Neural progenitor cell (in vitro differentiated cells): Measurements from ENCODE around the gene SFXN5. TPM values are rescaled to one million over a fixed set of nuclear protein-coding genes. Genes with fewer than 3 reads are reported as not detected.

ENCODE experiments used
- DNase-seq: peaks from one replicate; pipeline ENCODE4 v3.0.0-alpha.2; 2016; ENCODE audit warnings: low spot score
- H2AFZ ChIP-seq: fragments of 200-600 bp; sonication (generic); replicated peaks from 2 replicates; pipeline ENCODE4 v1.6.1; 2016; ENCODE audit warnings: antibody characterized with exemption
- H3F3A ChIP-seq: fragments of 200-600 bp; sonication (generic); 2 replicates; pipeline ENCODE4 v1.6.1; 2016; ENCODE audit warnings: antibody characterized with exemption, low read depth
- H3K27ac ChIP-seq: fragments of 200-600 bp; sonication (generic); 2 replicates; pipeline ENCODE4 v1.5.1; 2016; ENCODE audit warnings: mild to moderate bottlenecking
- H3K27me3 ChIP-seq: fragments of 200-600 bp; sonication (generic); 2 replicates; pipeline ENCODE4 v1.6.1; 2016; ENCODE audit warnings: mild to moderate bottlenecking, moderate library complexity
- H3K36me3 ChIP-seq: fragments of 200-600 bp; sonication (generic); 2 replicates; pipeline ENCODE4 v1.5.1; 2016
- H3K4me1 ChIP-seq: fragments of 200-600 bp; sonication (generic); 2 replicates; pipeline ENCODE4 v1.6.1; 2016; ENCODE audit warnings: mixed run types
- H3K4me2 ChIP-seq: fragments of 200-600 bp; sonication (generic); 2 replicates; pipeline ENCODE4 v1.6.1; 2016
- H3K4me3 ChIP-seq: fragments of 200-600 bp; sonication (generic); 2 replicates; pipeline ENCODE4 v1.5.1; 2016
- H3K79me2 ChIP-seq: fragments of 200-600 bp; sonication (generic); 2 replicates; pipeline ENCODE4 v1.6.1; 2016; ENCODE audit warnings: low read depth
- H3K9ac ChIP-seq: fragments of 200-600 bp; sonication (generic); 2 replicates; pipeline ENCODE4 v1.6.1; 2016
- H3K9me3 ChIP-seq: fragments of 200-600 bp; sonication (generic); 2 replicates; pipeline ENCODE4 v1.5.1; 2016; ENCODE audit warnings: low read depth
- H4K20me1 ChIP-seq: fragments of 200-600 bp; sonication (generic); 2 replicates; pipeline ENCODE4 v1.6.1; 2016; ENCODE audit warnings: low read depth
- H3K27ac Mint-ChIP-seq: 3 replicates; pipeline ENCODE4 v1.8.0; 2021; ENCODE audit warnings: mixed read lengths
- H3K27me3 Mint-ChIP-seq: 2 replicates; pipeline ENCODE4 v1.8.0; 2022; ENCODE audit warnings: low read depth, mild to moderate bottlenecking, inconsistent platforms, moderate library complexity, mixed read lengths; ENCODE audit not compliant: insufficient read depth
- H3K36me3 Mint-ChIP-seq: 3 replicates; pipeline ENCODE4 v1.8.0; 2021; ENCODE audit warnings: mixed read lengths
- H3K4me1 Mint-ChIP-seq: 3 replicates; pipeline ENCODE4 v1.8.0; 2021; ENCODE audit warnings: mixed read lengths
- H3K4me3 Mint-ChIP-seq: 3 replicates; pipeline ENCODE4 v1.8.0; 2021; ENCODE audit warnings: mild to moderate bottlenecking, moderate library complexity, mixed read lengths
- H3K9me3 Mint-ChIP-seq: 3 replicates; pipeline ENCODE4 v1.8.0; 2020; ENCODE audit warnings: mixed read lengths
- EZH2 ChIP-seq: fragments of 200-600 bp; sonication (generic); IDR thresholded peaks from 2 replicates; pipeline ENCODE4 v1.6.1; 2017; ENCODE audit warnings: antibody characterized with exemption, mild to moderate bottlenecking, moderate library complexity
- EZH2phosphoT487 ChIP-seq: fragments of 200-600 bp; sonication (generic); IDR thresholded peaks from 2 replicates; pipeline ENCODE4 v1.6.1; 2017; ENCODE audit warnings: antibody characterized with exemption
- total RNA-seq: library from RNA; depleted of rRNA; stranded (reverse); fragments of >200 nt; gene quantifications from 2 replicates; pipeline ENCODE4 v1.2.3, GENCODE V29; 2015; ENCODE audit warnings: low replicate concordance
- TF ChIP-seq, protein P1 (sequence below): fragments of 200-600 bp; sonication (generic); IDR thresholded peaks from 2 replicates; pipeline ENCODE4 v1.5.1; 2017; ENCODE audit warnings: antibody characterized with exemption, mild to moderate bottlenecking

Gene SFXN5
- total RNA-seq, 1 donor from 2014 or later, result 3.4 TPM

DNA sequence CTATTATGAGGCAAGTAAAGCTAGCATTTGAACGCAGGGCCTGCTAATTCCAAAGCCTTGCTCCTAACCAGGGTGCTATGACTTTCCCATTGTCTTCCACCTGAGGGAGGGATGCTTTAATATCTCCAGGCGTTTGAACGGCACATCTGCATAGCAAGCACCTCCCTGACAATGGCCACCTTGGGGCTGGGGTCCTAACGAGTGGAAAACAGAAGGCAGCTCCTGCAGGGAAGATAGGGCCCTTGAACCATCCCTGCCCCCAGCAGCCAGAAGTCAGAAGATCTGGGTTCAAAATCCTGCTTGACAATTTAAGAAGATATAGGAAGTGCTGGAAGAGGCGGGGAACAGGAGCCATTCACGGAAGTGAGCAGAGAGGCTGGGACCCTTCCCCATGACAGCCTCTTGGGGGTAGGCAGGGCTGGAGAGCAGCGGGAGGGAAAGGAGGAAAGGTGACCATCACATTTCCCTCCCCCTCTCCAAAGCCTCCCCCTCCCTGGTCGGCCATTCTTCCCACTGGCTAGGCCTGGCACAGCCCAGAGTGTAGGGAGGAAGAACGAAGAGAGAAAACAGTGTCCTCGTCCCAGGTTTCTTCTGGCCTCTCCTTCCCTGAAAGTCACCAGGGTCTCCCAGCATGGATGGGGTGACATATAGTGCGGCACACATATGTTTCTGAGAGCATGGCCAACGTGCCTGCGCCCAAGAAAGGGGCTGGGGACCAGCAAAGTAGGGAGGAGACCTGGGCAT is 80.6 kb downstream of the SFXN5 start:
- H2AFZ ChIP-seq, result no peak overlapping the region
- Mint-ChIP-seq H3K27ac (no peak overlapping the region), H3K4me3 (no peak overlapping the region), H3K4me1 (peaks cover 21% of the 10 kb centered on the region), H3K9me3 (no peaks in the 10 kb centered on the region), H3K27me3 (peaks cover 10% of the 10 kb centered on the region), H3K36me3 (no peaks in the 10 kb centered on the region)
- peaks cover 29% of the 10 kb centered on the region for H4K20me1 ChIP-seq
- peaks cover 14% of the 10 kb centered on the region for H3K4me1 ChIP-seq
- no peak overlapping the region for H3K4me3 ChIP-seq
- H3K27ac ChIP-seq, result no peak overlapping the region
- no peak for DNase-seq
- H3K27me3 ChIP-seq, result peaks cover 20% of the 10 kb centered on the region
- TF ChIP-seq, protein P1, sequence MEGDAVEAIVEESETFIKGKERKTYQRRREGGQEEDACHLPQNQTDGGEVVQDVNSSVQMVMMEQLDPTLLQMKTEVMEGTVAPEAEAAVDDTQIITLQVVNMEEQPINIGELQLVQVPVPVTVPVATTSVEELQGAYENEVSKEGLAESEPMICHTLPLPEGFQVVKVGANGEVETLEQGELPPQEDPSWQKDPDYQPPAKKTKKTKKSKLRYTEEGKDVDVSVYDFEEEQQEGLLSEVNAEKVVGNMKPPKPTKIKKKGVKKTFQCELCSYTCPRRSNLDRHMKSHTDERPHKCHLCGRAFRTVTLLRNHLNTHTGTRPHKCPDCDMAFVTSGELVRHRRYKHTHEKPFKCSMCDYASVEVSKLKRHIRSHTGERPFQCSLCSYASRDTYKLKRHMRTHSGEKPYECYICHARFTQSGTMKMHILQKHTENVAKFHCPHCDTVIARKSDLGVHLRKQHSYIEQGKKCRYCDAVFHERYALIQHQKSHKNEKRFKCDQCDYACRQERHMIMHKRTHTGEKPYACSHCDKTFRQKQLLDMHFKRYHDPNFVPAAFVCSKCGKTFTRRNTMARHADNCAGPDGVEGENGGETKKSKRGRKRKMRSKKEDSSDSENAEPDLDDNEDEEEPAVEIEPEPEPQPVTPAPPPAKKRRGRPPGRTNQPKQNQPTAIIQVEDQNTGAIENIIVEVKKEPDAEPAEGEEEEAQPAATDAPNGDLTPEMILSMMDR, result no peak
- TF ChIP-seq EZH2 (no peak), EZH2phosphoT487 (no peak)
- H3K36me3 ChIP-seq, result no peaks in the 10 kb centered on the region
- H3K4me2 ChIP-seq, result no peak overlapping the region
- no peak overlapping the region for H3K9ac ChIP-seq
- no peaks in the 10 kb centered on the region for H3K9me3 ChIP-seq
- peaks cover 12% of the 10 kb centered on the region for H3F3A ChIP-seq
- H3K79me2 ChIP-seq, result no peaks in the 10 kb centered on the region

DNA sequence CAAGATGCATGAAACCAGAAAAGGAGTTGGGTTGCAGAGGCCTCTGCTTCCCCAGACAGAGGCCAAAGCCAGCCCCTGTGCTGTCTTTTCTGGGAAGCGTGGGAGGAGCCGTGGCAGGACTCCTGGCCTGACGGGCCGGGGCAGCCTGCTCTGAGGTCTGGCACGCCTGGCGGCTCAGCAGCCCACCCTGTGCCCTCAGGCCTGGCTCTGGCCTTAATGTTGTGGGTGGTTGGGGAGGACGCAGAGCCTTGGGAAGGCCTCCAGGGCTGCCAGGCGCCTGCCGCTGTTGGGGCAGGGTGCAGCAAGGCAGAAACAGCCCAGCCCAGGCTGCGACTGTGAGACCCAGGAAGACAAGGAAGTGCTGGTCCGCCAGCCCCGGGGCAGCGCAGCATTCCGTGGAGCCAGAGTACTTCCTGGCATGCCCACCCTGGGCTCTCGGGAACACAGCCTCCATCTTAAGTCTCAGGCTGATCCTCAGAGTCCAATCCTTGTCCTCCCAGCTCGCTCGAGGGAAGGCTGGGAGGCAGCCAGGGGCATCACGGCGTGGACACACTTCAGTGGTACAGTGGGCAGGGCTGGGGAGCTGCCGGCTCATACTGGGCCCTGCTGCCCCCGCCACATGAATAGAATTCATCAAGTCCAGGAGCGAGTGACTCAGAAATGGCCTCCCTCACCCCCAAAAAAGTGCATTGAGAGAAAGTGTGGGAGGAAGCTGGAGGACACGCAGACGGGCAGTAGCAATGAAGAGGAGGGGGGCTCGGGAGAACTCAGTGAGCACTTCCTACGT is 81.5 kb downstream of the SFXN5 start:
- H3K27ac ChIP-seq, result no peak overlapping the region
- no peak overlapping the region for H3K4me3 ChIP-seq
- peaks cover 17% of the 10 kb centered on the region for H3K27me3 ChIP-seq
- H3K4me2 ChIP-seq, result no peak overlapping the region
- H3F3A ChIP-seq, result peaks cover 3% of the 10 kb centered on the region
- no peaks in the 10 kb centered on the region for H3K36me3 ChIP-seq
- Mint-ChIP-seq H3K27me3 (peaks cover 5% of the 10 kb centered on the region), H3K27ac (no peak overlapping the region), H3K36me3 (no peaks in the 10 kb centered on the region), H3K4me3 (no peak overlapping the region), H3K9me3 (no peaks in the 10 kb centered on the region), H3K4me1 (peaks cover 13% of the 10 kb centered on the region)
- no peaks in the 10 kb centered on the region for H3K79me2 ChIP-seq
- peaks cover 5% of the 10 kb centered on the region for H3K4me1 ChIP-seq
- peaks cover 22% of the 10 kb centered on the region for H4K20me1 ChIP-seq
- TF ChIP-seq, protein P1, result no peak
- TF ChIP-seq EZH2phosphoT487, result no peak
- TF ChIP-seq EZH2, result no peak
- H3K9me3 ChIP-seq, result no peaks in the 10 kb centered on the region
- no peak for DNase-seq
- no peak overlapping the region for H2AFZ ChIP-seq
- no peak overlapping the region for H3K9ac ChIP-seq

DNA sequence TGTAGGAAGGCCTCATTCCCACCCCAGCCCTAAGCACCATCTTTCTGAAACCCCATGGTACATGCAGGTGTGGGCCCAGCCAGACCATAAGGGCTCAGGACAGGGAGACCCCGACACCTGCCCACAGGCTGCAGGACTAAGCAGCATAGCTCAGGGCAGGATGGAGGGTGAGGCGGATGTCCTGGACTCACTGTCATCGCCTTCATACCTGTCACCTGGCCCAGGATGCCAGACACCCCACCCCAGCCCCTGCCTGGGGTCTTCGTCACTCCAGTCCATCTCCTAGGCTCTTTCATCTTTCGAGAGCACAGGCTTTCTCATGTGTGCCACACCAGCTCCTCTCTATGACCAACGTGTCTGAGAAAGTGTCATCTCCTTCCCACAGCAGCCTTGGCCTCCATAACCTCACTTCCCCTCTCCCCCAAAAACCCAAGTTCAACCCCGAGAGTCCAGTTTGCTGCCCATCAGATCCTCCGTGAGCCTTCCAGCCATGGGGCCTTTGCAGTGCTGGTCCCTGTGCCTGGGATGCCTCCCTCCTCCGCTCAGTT is 82.7 kb downstream of the SFXN5 start:
- peaks cover 12% of the 10 kb centered on the region for H4K20me1 ChIP-seq
- H2AFZ ChIP-seq, result no peak overlapping the region
- H3K79me2 ChIP-seq, result no peaks in the 10 kb centered on the region
- H3K4me3 ChIP-seq, result no peak overlapping the region
- H3K27me3 ChIP-seq, result peaks cover 5% of the 10 kb centered on the region
- no peaks in the 10 kb centered on the region for H3K9me3 ChIP-seq
- no peak for DNase-seq
- H3K9me3 Mint-ChIP-seq, result no peaks in the 10 kb centered on the region
- H3K27me3 Mint-ChIP-seq, result peaks cover 4% of the 10 kb centered on the region
- H3K27ac Mint-ChIP-seq, result no peak overlapping the region
- no peak overlapping the region for H3K27ac ChIP-seq
- no peaks in the 10 kb centered on the region for H3K36me3 ChIP-seq
- peaks cover 2% of the 10 kb centered on the region for H3K36me3 Mint-ChIP-seq
- H3F3A ChIP-seq, result no peaks in the 10 kb centered on the region
- no peak overlapping the region for H3K9ac ChIP-seq
- no peak overlapping the region for H3K4me3 Mint-ChIP-seq
- peaks cover 8% of the 10 kb centered on the region for H3K4me1 Mint-ChIP-seq
- no peak overlapping the region for H3K4me2 ChIP-seq
- H3K4me1 ChIP-seq, result no peaks in the 10 kb centered on the region
- TF ChIP-seq, protein P1, result no peak
- TF ChIP-seq EZH2, result no peak
- no peak for TF ChIP-seq EZH2phosphoT487
